Right lung (tissue), 5 donors: ENCODE data around the gene ZNF8. TPM values are rescaled to one million over a fixed set of nuclear protein-coding genes. Genes with fewer than 3 reads are reported as not detected.
"Not testable (repeated sequence)": the region's sequence is repeated elsewhere in the genome, so short reads cannot be mapped to it uniquely, and the experiment has no call there.

ENCODE experiments used
- DNase-seq, 2 donors: peaks; one replicate each; pipeline ENCODE4 v3.0.0-alpha.2; 2013
- polyA plus RNA-seq, 5 donors: library from polyadenylated mRNA; unstranded; fragments of 120-200 nt; gene quantifications; one replicate each; pipeline versions ENCODE4 v1.2.1 to v1.2.3, GENCODE V29; 2013; ENCODE audit warnings: inconsistent platforms in 1 of 5, low replicate concordance in 1 of 5; ENCODE audit not compliant: insufficient read length in 5 of 5, insufficient read depth in 1 of 5

Gene ZNF8
- polyA plus RNA-seq, 5 donors: 7.0 to 10.4 (median 9.7) TPM

- no peak for DNase-seq
These were observed 13.2 kb downstream of the ZNF8 start for GRCh38 chr19:58291943-58292342.

GRCh38 chr19:58294743-58295374 is 16.1 kb downstream of the ZNF8 start:
- DNase-seq: no peak

- no peak for DNase-seq
These were observed 17.3 kb downstream of the ZNF8 start for GRCh38 chr19:58296104-58296503.

- no peak for DNase-seq
These were observed 21.9 kb downstream of the ZNF8 start for GRCh38 chr19:58300620-58301019.

GRCh38 chr19:58304255-58304654 is 25.5 kb downstream of the ZNF8 start:
- no peak for DNase-seq

GRCh38 chr19:58304748-58305064 is 26.0 kb downstream of the ZNF8 start:
- no peak for DNase-seq

- DNase-seq: peak; percentile 94
These were observed 26.5 kb downstream of the ZNF8 start, which contains the start of gene ERVK3-1 for GRCh38 chr19:58305065-58305931. TSS of gene ERVK3-1 (plus strand) at chr19:58305377. CDS start at chr19:58312169, 6,792 bp downstream.

GRCh38 chr19:58305932-58306323 is 27.2 kb downstream of the ZNF8 start:
- DNase-seq: no peak

- no peak for DNase-seq
These were observed 29.0 kb downstream of the ZNF8 start for GRCh38 chr19:58307736-58308135.

- DNase-seq: not testable (repeated sequence)
These were observed 31.9 kb downstream of the ZNF8 start for GRCh38 chr19:58310685-58311084.

- DNase-seq: no peak
These were observed 32.6 kb downstream of the ZNF8 start for GRCh38 chr19:58311345-58311865.

GRCh38 chr19:58315580-58315979 is 36.8 kb downstream of the ZNF8 start:
- no peak for DNase-seq

GRCh38 chr19:58317476-58318072 is 38.8 kb downstream of the ZNF8 start:
- DNase-seq: peak in 1 of 2 donors; percentile 14

- no peak for DNase-seq
These were observed 39.5 kb downstream of the ZNF8 start for GRCh38 chr19:58318297-58318696.

GRCh38 chr19:58319241-58319640 is 40.5 kb downstream of the ZNF8 start:
- DNase-seq: no peak

- DNase-seq: no peak
These were observed 46.7 kb downstream of the ZNF8 start for GRCh38 chr19:58325311-58326022.

- no peak for DNase-seq
These were observed 47.8 kb downstream of the ZNF8 start for GRCh38 chr19:58326501-58326913.

- DNase-seq: peak; percentile 93 to 95
These were observed 48.4 kb downstream of the ZNF8 start, which contains the start of gene ZSCAN22 for GRCh38 chr19:58326914-58327726. TSS of gene ZSCAN22 (plus strand) at chr19:58326994. CDS start at chr19:58334803, 7,809 bp downstream.

GRCh38 chr19:58328999-58329398 is 50.2 kb downstream of the ZNF8 start:
- DNase-seq: no peak

GRCh38 chr19:58330458-58330857 is 51.7 kb downstream of the ZNF8 start:
- no peak for DNase-seq

GRCh38 chr19:58332697-58333096 is 53.9 kb downstream of the ZNF8 start:
- no peak for DNase-seq
